ENCODE data around the gene TNPO2.

- TF ChIP-seq CTCF (conservative IDR thresholded peaks at IDR 0.05; ENCODE audit: low read length), result no peak
- no peak for TF ChIP-seq EZH2phosphoT487 (IDR thresholded peaks at IDR 0.05; ENCODE audit: borderline replicate concordance)
Observed at GRCh38 chr19:12706332-12706718, 17.4 kb downstream of the TNPO2 start.
